Measurements from ENCODE around the gene FKBP9.
"Not testable (repeated sequence)": the region's sequence is repeated elsewhere in the genome, so short reads cannot be mapped to it uniquely, and the experiment has no call there.

The FKBP9 gene

DNA sequence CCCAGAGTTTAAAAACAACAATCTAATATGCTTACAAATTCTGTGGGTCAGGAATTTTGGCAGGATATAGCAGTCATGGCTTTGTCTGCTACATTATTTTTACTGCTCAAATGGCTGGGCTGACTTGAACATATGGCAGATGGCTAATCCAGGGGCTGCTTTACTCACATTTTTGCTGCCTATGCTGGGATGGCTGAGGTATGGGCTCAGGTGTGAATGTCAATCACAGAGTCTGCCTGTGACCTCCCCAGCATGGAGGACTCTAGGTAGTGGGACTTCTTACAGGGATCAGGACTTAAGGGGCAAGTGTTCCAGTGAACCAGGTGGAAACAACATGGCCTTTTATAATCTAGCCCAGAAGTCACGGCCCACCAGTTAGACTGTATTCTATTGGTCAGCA is 4.4 kb upstream of the FKBP9 start:
- DNase-seq (ENCODE audit: low read depth in 2 of 2) = no peak

DNA sequence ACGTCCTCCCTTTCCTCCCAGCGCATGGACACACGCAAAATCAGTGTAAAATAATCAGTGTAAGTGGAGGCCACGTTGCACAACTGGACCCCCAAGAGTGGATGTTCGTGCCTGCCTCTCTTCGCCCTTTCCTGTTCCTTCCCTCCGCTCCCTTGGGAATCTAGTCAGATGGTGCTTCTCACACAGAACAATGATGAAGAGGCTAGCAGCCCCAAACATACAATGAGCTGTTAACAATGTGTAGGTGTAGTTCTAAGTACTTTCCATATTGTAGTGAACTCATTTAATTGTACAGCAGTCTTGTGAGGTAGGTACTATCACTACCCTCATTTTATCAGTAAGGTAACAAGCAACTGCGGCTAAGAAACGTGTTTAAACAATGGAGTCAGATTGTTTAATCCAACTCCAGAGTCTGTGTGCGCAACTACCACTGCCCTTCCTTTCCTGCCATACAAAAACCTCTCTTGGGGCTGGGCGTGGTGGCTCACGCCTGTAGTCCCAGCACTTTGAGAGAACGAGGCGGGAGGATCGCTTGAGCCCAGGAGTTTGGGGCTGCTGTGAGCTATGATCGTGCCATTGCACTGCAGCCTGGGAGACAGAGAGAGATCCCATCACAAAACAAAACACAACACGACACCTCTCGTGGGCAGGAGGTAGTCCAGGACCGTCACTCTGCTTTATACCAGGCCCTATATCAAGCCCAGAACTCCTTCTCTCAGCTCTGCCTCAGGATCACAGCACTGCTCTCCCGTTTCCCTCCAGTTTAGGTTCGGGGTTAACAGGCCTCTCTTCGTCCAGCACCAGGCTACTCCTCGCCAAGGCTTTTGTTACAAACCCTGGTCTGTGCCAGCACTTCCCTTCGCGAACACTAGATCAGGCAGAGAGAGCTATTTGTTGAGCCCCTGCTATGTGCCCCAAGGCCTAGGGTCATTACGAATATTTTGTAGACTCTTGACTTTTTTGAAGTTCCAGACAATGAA is 1.1 kb downstream of the FKBP9 start:
- no peak for DNase-seq (ENCODE audit: low read depth in 2 of 2)

DNA sequence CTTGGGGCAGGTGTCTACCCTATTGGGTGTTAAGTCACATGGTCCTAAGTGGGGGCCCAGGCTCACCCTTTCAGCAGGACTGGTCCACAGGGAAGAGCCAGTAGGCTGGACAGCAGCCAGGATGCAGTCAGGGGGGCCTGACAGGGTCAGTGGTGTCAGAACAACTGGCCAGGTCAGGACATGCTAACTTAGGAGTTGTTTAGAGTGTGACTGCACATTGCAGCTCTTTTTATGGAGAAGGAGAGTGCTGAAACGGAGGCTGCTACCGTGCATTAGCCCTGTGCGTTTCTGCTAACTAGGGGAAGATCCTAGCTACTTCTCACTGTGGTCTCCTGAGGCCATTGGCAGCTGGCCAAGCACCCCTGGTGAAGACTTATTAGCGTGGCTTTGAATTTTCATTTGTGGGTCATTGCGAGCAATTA is 6.7 kb downstream of the FKBP9 start:
- DNase-seq (ENCODE audit: low read depth in 2 of 2) = not testable (repeated sequence)

DNA sequence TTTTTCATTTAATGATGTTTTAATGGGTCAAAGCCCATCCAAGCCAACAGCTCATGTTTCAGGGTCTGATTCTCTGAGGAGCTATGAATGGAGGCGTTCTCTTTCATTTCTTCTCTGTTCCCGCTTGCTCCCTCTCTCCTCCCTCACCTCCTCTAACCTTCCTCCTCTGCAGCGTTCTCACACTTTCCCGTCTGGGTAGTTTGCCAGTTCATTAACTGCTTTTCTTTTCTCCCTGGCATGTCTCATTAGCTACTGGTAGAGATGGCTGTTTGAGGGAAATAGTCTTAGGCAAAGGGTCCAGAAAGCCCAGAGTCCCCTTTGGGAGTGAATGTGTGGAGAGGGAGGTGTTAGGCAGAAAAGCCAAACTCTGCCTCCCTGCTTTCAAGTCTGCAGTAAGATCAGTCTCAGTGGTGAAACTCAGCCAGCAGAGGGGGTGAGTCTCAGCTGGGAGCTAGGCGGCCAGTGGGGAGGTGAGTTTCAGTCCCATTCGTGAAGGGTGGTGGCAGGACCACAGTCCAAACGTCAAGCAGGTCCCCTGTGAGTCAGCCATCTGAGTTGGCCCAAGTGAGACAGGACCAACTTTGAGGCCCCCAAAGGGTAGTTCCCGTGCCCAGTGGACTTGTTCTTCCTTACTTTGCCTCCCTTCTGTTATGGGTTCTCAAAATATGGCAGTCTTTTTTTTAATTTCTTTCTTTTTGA is 7.4 kb downstream of the FKBP9 start:
- not testable (repeated sequence) for DNase-seq (ENCODE audit: low read depth in 2 of 2)

DNA sequence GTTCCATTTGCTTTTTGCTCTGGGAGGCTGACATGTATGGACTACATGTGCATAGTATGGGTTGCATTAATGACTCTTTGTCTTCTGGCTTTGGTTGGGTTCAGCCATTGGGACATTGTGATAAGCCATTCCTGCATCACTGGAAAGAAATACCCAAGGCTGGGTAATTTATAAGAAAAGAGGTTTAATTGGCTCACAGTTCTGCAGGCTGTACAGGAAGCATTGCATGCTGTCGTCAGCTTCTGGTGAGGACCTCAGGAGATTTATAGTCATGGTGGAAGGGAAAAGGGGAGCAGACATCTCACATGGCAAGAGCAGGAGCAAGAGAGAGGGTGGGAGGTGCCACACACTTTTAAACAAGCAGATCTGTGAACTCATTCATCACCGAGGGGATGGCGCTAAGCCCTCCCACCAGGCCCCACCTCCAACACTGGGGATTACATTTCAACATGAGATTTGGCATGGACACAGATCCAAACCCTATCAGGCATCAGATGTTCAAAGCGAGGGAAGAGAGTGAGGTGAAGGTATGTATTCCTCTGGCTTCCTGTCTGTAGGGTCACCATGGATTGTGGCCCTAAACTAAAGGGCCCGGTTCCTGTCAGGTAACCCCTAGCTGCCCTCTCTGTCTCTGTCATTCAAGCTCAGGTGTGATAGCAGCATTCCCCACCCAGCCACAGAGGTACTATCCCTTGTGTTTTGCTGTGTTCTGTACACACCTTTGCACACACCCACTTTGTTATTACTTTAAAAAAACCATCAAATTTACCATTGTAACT is 9.4 kb downstream of the FKBP9 start:
- DNase-seq (ENCODE audit: low read depth in 2 of 2) = not testable (repeated sequence)

DNA sequence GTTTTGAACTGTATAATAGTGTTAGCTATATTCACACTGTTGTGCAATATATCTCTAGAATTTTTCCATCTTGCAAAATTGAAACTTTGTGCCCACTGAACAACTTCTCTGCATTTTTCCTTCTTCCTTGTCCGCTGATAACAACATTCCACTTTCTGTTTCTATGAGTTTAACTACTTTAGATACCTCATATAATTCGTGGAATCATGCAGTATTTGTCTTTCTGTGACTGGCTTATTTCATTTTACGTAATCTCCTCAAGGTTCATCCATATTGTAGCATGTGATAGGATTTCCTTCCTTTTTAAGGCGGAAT is 10.0 kb downstream of the FKBP9 start:
- DNase-seq (ENCODE audit: low read depth in 2 of 2) = not testable (repeated sequence)

DNA sequence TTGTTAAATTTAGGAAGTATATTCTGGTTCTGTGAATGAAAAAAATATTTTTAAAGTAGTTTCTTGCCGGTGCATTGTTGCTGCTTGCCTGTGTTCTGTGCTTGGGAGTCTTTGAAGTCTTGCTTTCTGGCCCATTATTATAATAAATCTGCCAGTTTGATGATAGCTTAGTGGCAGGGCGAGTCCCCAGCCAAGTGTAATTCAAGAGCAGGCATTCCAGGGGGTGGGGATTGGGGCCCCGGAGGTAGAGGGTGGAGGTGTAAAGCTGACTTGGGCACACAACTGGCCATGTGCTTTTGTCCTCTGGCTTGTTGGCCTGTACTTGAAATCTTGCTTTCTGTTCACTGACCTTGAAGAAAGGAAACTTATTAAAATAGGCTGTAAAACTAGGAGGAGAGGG is 14.7 kb downstream of the FKBP9 start:
- not testable (repeated sequence) for DNase-seq (ENCODE audit: low read depth in 2 of 2)

DNA sequence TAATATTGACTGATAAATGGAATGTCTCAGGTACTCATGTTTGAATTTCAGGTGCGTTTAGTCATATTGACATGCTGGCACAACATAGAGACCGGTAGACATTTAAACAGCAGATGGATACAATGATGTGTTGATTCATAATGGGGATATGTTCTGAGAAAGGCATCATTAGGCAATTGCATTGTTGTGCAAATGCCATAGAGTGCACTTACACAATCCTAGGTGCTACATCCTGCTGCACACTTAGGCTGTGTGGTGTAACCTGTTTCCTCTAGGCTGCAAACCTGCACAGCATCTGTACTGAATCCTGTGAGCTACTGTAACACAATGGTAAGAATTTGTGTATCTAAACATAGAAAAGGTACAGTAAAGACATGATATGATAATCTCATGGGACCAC is 19.9 kb downstream of the FKBP9 start:
- DNase-seq (ENCODE audit: low read depth in 2 of 2) = not testable (repeated sequence)

DNA sequence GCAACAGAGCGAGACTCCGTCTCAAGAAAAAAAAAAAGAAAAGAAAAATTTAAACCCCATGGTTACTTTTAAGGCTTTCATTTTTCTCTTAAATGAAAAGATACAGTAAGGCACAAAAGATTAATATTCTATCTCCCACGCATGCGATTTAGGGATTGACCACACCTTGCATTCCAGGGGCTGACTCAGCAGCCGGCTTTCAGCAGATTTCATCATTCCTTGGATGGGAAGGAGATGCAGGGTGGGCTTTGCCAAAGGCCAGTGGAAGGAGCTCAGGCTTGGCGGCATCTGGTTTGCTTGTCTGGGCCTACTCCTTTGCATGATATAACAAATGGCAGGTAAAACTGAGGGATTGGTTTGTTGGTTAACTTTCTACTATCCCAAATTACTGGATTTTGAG is 22.0 kb downstream of the FKBP9 start:
- DNase-seq (ENCODE audit: low read depth in 2 of 2) = not testable (repeated sequence)

DNA sequence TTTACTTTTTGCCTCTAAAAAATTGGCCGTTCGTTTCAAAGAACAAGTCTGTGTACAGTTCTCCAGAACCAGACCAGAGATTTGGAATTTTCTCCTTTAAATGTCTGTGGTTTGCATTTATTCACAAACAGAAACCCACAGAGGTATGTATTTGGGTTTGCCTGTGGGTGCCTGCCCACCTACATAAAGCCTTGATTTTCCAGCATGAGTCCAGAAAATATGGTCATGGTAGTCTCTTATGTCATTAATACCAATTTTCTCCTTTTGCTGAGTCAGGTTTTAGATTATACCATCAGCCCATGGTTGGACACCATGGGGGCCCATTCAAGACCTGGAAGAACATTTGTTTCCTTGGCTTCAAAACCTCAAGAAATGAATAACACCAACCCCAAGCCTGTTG is 22.7 kb downstream of the FKBP9 start:
- DNase-seq (ENCODE audit: low read depth in 2 of 2) = not testable (repeated sequence)

DNA sequence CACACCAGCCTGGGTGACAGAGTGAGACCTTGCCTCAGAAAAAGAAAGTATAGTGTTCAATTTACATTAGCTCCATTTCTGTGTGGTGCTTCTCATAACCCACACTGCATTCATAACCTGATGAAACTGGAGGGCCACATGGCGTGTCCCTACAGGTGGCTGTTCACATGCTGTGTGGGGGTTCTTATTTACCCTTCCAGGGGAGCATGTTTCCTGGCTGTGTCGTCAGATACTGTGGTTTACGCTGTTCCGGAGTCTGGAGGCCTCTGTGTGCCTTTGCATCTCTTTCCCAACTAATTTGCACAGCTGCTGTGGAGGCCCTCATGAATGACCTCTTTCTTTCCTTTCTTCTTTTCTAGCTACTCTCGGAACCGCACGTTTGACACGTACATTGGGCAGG is 30.9 kb downstream of the FKBP9 start:
- not testable (repeated sequence) for DNase-seq (ENCODE audit: low read depth in 2 of 2)

DNA sequence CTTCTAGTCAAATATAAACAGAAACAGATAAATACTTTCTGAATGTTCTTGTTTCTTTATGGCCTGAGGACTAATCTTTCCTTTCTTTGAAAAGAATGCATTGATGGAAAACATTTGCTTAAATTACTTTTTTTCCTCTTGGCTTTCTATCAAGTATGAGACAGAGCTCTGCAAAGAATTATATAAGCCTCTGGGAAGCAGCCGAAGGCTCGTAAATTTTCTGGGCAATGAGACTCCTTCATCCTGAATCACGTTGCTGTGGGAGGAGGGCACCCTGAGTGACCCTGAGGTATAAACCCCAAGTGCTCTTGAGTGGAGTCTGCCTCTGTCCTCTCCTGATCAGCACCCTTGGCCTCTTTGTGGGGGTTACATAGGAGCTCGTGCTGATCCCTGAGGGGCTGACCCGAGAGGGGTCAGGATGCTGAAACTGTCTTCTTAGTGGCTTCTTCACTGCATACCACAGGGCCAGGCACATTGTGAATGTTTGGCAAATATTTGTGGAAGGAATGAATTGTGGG is 33.9 kb downstream of the FKBP9 start:
- DNase-seq (ENCODE audit: low read depth in 2 of 2) = not testable (repeated sequence)

DNA sequence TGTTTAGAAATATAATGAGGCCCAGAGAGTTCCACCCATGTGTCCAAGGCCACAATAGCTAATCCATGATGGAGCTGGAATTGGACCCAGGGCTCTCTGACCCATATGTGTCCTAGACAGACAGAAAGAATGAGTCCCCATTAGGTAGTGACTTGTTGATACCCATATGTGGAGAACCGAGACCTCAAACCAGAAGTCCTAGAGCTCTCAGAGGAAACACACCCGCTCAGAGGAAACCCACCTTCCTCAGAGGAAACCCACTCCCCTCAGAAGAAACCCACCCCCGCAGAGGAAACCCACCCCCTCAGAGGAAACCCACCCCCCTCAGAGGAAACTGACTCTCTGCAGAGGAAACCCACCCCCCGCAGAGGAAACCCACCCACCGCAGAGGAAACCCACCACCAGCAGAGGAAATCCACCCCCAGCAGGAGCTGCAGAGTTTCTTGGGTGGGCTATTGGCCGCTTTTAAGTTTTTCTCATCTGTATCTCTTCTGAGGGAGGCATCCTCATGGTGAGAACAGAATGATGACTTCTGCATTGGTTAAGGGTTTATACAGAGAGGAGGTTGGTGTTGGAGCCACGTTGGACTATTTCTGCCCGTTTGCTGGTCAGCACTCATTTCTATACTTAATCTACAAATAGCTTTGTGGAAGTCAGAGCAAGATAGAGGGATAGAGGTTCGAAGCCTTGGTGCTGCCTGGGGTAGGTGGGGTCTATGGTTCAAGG is 34.9 kb downstream of the FKBP9 start:
- not testable (repeated sequence) for DNase-seq (ENCODE audit: low read depth in 2 of 2)

DNA sequence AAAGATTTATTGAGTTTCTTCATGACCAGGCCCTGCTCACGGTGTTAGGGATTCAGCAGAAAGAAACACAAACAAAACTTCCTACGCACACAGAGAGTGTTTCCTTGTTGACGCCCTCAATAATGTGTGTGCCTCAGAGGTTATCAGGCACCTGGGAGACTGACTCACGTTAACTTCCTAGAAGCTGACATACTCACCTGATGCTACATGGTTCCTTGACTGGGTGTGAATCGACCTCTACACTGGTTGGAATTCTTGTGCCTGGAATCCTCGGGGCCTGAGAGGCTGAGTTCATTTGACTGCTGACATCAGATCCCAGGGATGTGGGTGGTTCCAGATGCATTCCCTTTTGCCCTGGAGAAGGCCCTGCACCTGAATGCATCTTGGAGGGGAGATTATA is 35.5 kb downstream of the FKBP9 start:
- DNase-seq (ENCODE audit: low read depth in 2 of 2) = not testable (repeated sequence)

DNA sequence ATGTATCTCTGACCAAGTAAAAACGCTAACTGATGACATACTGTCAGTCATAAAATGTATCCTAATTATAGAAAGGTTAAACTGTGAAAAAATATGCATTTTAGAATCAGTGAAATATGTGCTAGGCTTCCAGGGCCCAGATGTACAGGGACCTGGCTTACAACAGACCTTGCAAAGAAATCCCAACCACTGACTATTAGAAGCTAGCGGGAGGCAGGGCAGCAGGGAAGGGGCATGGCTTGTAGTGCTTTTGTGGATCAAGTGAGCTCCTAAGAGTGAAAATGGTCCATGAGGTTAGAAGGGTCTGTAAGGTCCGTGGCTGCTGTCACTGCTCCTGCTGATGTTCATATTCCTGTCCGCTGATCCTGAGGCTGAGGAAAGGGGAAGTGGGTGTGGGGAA is 40.7 kb downstream of the FKBP9 start:
- DNase-seq (ENCODE audit: low read depth in 2 of 2) = not testable (repeated sequence)

DNA sequence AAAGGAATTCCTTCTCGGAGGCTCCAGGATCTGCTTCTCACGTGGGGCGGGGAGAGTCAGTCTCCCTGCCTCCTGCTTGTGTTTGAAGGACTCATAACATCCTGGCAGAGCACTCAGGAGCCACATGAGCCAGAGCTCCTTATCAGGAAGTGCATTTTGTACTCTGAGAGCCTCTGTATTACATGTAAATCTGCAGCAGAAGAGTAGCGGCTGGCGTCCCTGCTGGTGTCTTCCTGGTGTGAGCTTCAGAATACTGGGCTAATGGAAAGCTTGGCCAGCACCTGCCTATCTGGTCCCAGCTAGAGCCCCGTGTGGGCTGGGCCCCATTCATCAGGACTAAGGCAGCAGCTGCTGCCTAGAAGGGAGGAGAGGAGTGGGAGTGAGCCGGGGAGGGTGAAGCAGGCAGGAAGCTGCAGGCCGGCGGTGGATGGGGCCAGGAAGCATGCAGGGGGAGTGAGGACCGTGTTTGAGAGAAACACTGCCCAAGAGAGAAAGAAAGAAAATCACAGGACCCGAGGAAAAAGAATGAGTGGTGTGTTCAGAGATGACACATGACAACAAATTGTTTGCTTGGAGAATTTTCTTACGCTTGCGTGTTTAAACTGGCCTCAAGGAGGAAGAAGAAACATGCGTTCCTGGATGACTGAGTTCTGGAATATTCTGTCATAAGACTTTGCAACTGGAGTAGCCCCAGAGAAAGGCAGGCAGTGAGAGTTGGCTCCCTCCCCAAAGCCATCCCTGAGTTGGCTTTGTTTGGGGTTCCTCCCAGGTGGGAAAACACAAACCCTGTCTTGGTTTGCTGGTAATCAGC is 41.3 kb downstream of the FKBP9 start:
- DNase-seq (ENCODE audit: low read depth in 2 of 2) = not testable (repeated sequence)

DNA sequence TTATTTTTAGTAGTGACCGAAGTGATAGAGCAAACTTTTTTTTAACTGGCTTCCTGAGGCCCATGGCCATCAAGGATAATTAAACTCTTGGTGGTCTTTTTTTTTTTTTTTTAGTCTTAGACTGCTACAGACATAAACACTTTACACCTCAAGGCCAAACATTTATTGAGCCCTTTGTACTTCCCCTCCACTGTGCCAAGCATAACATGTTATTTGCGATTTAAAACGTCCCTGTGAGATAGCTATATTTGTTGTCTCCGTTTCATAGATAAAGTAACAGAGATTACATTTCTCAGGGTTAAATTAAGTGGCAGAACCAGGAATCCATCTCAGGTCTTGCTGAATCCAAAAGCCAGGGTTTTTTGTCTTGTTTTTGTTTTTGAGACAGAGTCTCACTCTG is 42.1 kb downstream of the FKBP9 start:
- DNase-seq (ENCODE audit: low read depth in 2 of 2) = not testable (repeated sequence)

DNA sequence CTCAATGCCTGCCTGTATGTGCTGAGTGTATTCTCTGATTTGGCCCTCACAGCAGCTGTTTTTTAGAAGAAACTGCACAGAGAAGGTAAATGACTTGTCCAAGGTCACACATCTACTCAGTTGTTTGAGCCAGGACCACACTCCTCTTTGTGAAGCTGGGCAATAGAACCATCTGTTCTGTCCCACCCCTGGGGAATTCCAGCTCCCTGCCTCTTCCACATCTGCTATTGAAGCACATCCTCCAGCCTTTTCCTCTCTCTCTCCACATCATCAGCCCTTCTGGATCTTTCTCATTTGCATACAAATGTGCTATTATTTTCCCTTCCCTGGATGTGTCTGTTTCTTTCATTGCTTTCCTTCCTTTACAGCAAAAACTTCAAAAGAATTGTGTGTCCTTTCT is 45.9 kb downstream of the FKBP9 start:
- not testable (repeated sequence) for DNase-seq (ENCODE audit: low read depth in 2 of 2)

DNA sequence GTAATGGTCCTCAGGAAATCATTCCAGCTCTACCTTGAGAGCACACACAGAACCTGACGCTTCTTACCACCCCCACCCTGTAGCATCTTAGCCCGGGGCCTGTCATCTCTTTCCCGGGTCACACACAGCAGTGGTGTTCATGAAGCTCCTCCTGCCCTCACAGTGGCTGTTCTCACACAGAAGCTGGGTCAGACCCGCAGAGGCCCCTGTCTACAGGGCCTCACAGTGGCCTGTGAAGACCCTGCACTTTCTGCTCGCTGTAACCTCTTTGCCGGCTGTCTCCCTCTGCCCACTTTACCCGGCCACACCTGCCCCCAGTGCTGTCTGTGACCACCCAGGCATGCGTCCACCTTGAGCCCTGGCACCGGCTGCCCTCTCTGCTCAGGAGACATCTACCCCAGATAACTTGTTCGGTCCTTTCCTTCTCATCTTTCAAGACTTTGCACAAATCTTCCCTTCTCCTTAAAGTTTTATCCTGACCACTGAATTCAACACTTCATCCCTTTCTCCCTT is 46.9 kb downstream of the FKBP9 start:
- not testable (repeated sequence) for DNase-seq (ENCODE audit: low read depth in 2 of 2)

DNA sequence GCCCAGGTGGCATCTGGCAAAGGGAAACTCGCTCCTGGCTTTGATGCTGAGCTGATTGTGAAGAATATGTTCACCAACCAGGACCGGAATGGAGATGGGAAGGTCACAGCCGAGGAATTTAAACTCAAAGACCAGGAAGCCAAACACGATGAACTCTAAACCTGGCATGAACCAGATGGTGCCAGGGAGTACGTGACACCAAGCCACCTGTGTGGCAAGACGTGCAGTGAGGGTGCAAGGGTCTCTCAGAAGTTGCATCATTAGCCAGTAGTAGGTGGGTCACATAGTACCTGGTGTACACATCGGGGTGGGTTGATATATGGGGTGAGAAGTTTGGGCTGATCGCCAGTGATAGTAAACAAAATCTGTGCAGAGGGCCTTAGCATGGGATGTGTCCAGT is 48.0 kb downstream of the FKBP9 start:
- DNase-seq (ENCODE audit: low read depth in 2 of 2) = not testable (repeated sequence)
